Measurements from ENCODE around the gene TNNT1. TPM values are rescaled to one million over a fixed set of nuclear protein-coding genes. Genes with fewer than 3 reads are reported as not detected.

Gene TNNT1
- polyA plus RNA-seq, 4 donors: 4.2 to 9.9 (median 5.7) TPM

GRCh38 chr19:55146078-55146704, 2.8 kb downstream of the TNNT1 start:
- no peak for DNase-seq (ENCODE audit: low read depth in 4 of 4, low spot score in 3 of 4)

- DNase-seq (ENCODE audit: low read depth in 4 of 4, low spot score in 3 of 4): no peak
These were observed 3.8 kb downstream of the TNNT1 start for GRCh38 chr19:55145232-55145631.

- DNase-seq (ENCODE audit: low read depth in 4 of 4, low spot score in 3 of 4): no peak
These were observed 7.3 kb downstream of the TNNT1 start for GRCh38 chr19:55141696-55142095.

GRCh38 chr19:55137915-55138314, 11.1 kb downstream of the TNNT1 start:
- DNase-seq (ENCODE audit: low read depth in 4 of 4, low spot score in 3 of 4): no peak

- DNase-seq (ENCODE audit: low read depth in 4 of 4, low spot score in 3 of 4): no peak
These were observed 12.5 kb downstream of the TNNT1 start for GRCh38 chr19:55136399-55137102.

- DNase-seq (ENCODE audit: low read depth in 4 of 4, low spot score in 3 of 4): no peak
These were observed 14.3 kb downstream of the TNNT1 start for GRCh38 chr19:55134736-55135135.

GRCh38 chr19:55133639-55134444, 15.2 kb downstream of the TNNT1 start:
- DNase-seq (ENCODE audit: low read depth in 4 of 4, low spot score in 3 of 4): no peak

GRCh38 chr19:55132453-55133129, 16.4 kb downstream of the TNNT1 start:
- no peak for DNase-seq (ENCODE audit: low read depth in 4 of 4, low spot score in 3 of 4)

GRCh38 chr19:55131421-55131820, 17.6 kb downstream of the TNNT1 start:
- DNase-seq (ENCODE audit: low read depth in 4 of 4, low spot score in 3 of 4): no peak

GRCh38 chr19:55119053-55119452, 30.0 kb downstream of the TNNT1 start:
- no peak for DNase-seq (ENCODE audit: low read depth in 4 of 4, low spot score in 3 of 4)

- no peak for DNase-seq (ENCODE audit: low read depth in 4 of 4, low spot score in 3 of 4)
These were observed 30.5 kb downstream of the TNNT1 start for GRCh38 chr19:55118401-55118991.

- DNase-seq (ENCODE audit: low read depth in 4 of 4, low spot score in 3 of 4): peak; percentile 95 to 97 (median 96)
These were observed 31.2 kb downstream of the TNNT1 start for GRCh38 chr19:55117663-55118391.

- DNase-seq (ENCODE audit: low read depth in 4 of 4, low spot score in 3 of 4): no peak
These were observed 31.9 kb downstream of the TNNT1 start, which contains the start of gene PPP1R12C for GRCh38 chr19:55116859-55117662. Gene PPP1R12C (minus strand): TSS chr19:55117637. CDS start chr19:55117543, 94 bp downstream.

- DNase-seq (ENCODE audit: low read depth in 4 of 4, low spot score in 3 of 4): no peak
These were observed 32.7 kb downstream of the TNNT1 start for GRCh38 chr19:55116232-55116858.

- no peak for DNase-seq (ENCODE audit: low read depth in 4 of 4, low spot score in 3 of 4)
These were observed 33.5 kb downstream of the TNNT1 start for GRCh38 chr19:55115446-55116065.

- no peak for DNase-seq (ENCODE audit: low read depth in 4 of 4, low spot score in 3 of 4)
These were observed 34.4 kb downstream of the TNNT1 start for GRCh38 chr19:55114566-55115145.

GRCh38 chr19:55113570-55114039, 35.4 kb downstream of the TNNT1 start:
- peak; percentile 62 to 85 (median 76) for DNase-seq (ENCODE audit: low read depth in 4 of 4, low spot score in 3 of 4)

All from left renal pelvis (tissue), 4 donors.